IMR-90 (cell line): ENCODE measurements around the gene GDF10. TPM values are rescaled to one million over a fixed set of nuclear protein-coding genes. Genes with fewer than 3 reads are reported as not detected.
A peak's percentile ranks its signal among the peaks of the same experiment; 100 is the strongest.

Source experiments
- ATAC-seq: fragments of 200-7000 bp; cut with Tn5 transposase; 2 replicates; pipeline ENCODE4 v1.9.1; 2020; ENCODE audit warnings: low read depth, mild to moderate bottlenecking, moderate library complexity
- BruUV-seq: library from RNA; stranded (reverse); fragments of 400-500 nt; replicated peaks from 2 replicates; lab custom pipeline; 2021; lab: Mats Ljungman, UMichigan
- CTCF ChIA-PET: fragments of 300-600 bp; formaldehyde crosslinking; extraction: SDS; loops from one replicate; lab custom pipeline; 2021; ENCODE audit warnings: antibody characterized with exemption; lab: Yijun Ruan, JAX
- POLR2A ChIA-PET: fragments of 300-600 bp; sonication (Branson Sonifier 250); formaldehyde crosslinking; loops from one replicate; lab custom pipeline; 2022; ENCODE audit warnings: antibody characterized with exemption; ENCODE audit not compliant: unreplicated experiment; lab: Charles Lee
- DNase-seq: peaks from one replicate; pipeline ENCODE4 v3.0.0; 2013
- H2AFZ ChIP-seq: replicated peaks from 2 replicates; pipeline ENCODE3; 2013; ENCODE audit warnings: low read length, mild to moderate bottlenecking; ENCODE audit not compliant: poor library complexity
- H2AK5ac ChIP-seq: 2 replicates; pipeline ENCODE4 v1.6.1; 2013; ENCODE audit warnings: low read depth, low read length, inconsistent platforms
- H2AK9ac ChIP-seq: replicated peaks from 2 replicates; pipeline ENCODE3; 2013; ENCODE audit warnings: mild to moderate bottlenecking, low read depth, low read length, moderate library complexity; ENCODE audit not compliant: poor library complexity
- H2BK120ac ChIP-seq: 2 replicates; pipeline ENCODE4 v1.6.1; 2013; ENCODE audit warnings: low read depth, low read length, inconsistent platforms
- H2BK15ac ChIP-seq: 3 replicates; pipeline ENCODE4 v1.6.1; 2013; ENCODE audit warnings: low read depth, low read length, inconsistent platforms
- H2BK20ac ChIP-seq: 2 replicates; pipeline ENCODE4 v1.6.1; 2013; ENCODE audit warnings: low read depth, mild to moderate bottlenecking, inconsistent platforms, low read length, moderate library complexity
- H2BK5ac ChIP-seq: 2 replicates; pipeline ENCODE4 v1.6.1; 2013; ENCODE audit warnings: mild to moderate bottlenecking, low read depth, low read length, inconsistent platforms; ENCODE audit not compliant: poor library complexity, severe bottlenecking
- H3K14ac ChIP-seq: replicated peaks from 2 replicates; pipeline ENCODE4 v1.6.1; 2013; ENCODE audit warnings: low read depth, low read length, inconsistent platforms
- H3K18ac ChIP-seq: 2 replicates; pipeline ENCODE4 v1.6.1; 2013; ENCODE audit warnings: low read depth, low read length, control low read depth
- H3K23ac ChIP-seq: 2 replicates; pipeline ENCODE4 v1.6.1; 2013; ENCODE audit warnings: low read depth, low read length, inconsistent platforms
- H3K27ac ChIP-seq: 2 replicates; pipeline ENCODE4 v1.5.1; 2013; ENCODE audit warnings: mild to moderate bottlenecking, control low read depth, low read length; ENCODE audit not compliant: insufficient read depth
- H3K27me3 ChIP-seq: 2 replicates; pipeline ENCODE4 v1.6.1; 2013; ENCODE audit warnings: low read length; ENCODE audit not compliant: control insufficient read depth, insufficient read depth
- H3K36me3 ChIP-seq: 2 replicates; pipeline ENCODE4 v1.6.1; 2013; ENCODE audit warnings: low read length, mixed read lengths; ENCODE audit not compliant: control insufficient read depth, insufficient read depth
- H3K4ac ChIP-seq: 2 replicates; pipeline ENCODE4 v1.6.1; 2013; ENCODE audit warnings: low read depth, low read length, inconsistent platforms
- H3K4me1 ChIP-seq: 2 replicates; pipeline ENCODE4 v1.6.1; 2013; ENCODE audit warnings: low read length, mixed read lengths; ENCODE audit not compliant: control insufficient read depth, insufficient read depth
- H3K4me2 ChIP-seq: 2 replicates; pipeline ENCODE4 v1.6.1; 2013; ENCODE audit warnings: low read depth, mild to moderate bottlenecking, control low read depth, low read length, moderate library complexity
- H3K4me3 ChIP-seq: 2 replicates; pipeline ENCODE4 v1.5.1; 2013; ENCODE audit warnings: low read depth, mild to moderate bottlenecking, control low read depth, low read length, moderate library complexity; ENCODE audit not compliant: insufficient read depth
- H3K56ac ChIP-seq: 2 replicates; pipeline ENCODE4 v1.6.1; 2013; ENCODE audit warnings: low read length, inconsistent platforms; ENCODE audit not compliant: insufficient read depth; ENCODE audit errors: extremely low read depth
- H3K79me1 ChIP-seq, 2 experiments: 2 replicates each; pipeline ENCODE4 v1.6.1; 2013; ENCODE audit warnings: low read length in 2 of 2, inconsistent platforms in 1 of 2, low read depth in 1 of 2
- H3K9ac ChIP-seq: 2 replicates; pipeline ENCODE4 v1.6.1; 2013; ENCODE audit warnings: low read depth, low read length, control low read depth
- H3K9me1 ChIP-seq: 2 replicates; pipeline ENCODE4 v1.6.1; 2013; ENCODE audit warnings: low read length, inconsistent platforms; ENCODE audit not compliant: insufficient read depth
- H3K9me3 ChIP-seq: 2 replicates; pipeline ENCODE4 v1.6.1; 2013; ENCODE audit warnings: low read length; ENCODE audit not compliant: control insufficient read depth, insufficient read depth
- H4K20me1 ChIP-seq: 2 replicates; pipeline ENCODE4 v1.6.1; 2013; ENCODE audit warnings: low read length, inconsistent platforms; ENCODE audit not compliant: insufficient read depth
- H4K5ac ChIP-seq: 2 replicates; pipeline ENCODE4 v1.6.1; 2013; ENCODE audit warnings: mild to moderate bottlenecking, low read depth, low read length, control low read depth
- H4K8ac ChIP-seq, 2 experiments: 2 replicates each; pipeline ENCODE4 v1.6.1; 2013; ENCODE audit warnings: low read depth in 2 of 2, low read length in 2 of 2, control low read depth in 1 of 2, inconsistent platforms in 1 of 2
- H4K91ac ChIP-seq: 2 replicates; pipeline ENCODE4 v1.6.1; 2013; ENCODE audit warnings: low read depth, low read length, inconsistent platforms; ENCODE audit not compliant: insufficient read depth
- MXI1 ChIP-seq: IDR thresholded peaks from 2 replicates; pipeline ENCODE4 v1.6.1; 2012; ENCODE audit warnings: low read depth, mild to moderate bottlenecking, low read length, moderate library complexity, borderline replicate concordance
- RAD21 ChIP-seq: IDR thresholded peaks from 2 replicates; pipeline ENCODE4 v1.6.1; 2012; ENCODE audit warnings: low read length, improper control_type of control experiment
- USF2 ChIP-seq: fragments of 150-350 bp; IDR thresholded peaks from 2 replicates; pipeline ENCODE4 v1.6.1; 2017; ENCODE audit warnings: mild to moderate bottlenecking, antibody characterized with exemption, low read length, low read depth
- WGBS, 2 experiments: methylation state at CpG; one replicate each; pipeline versions ENCODE4 v1.1.5 to v1.1.7; 2013; ENCODE audit warnings: missing lambda C conversion rate in 2 of 2; ENCODE audit not compliant: insufficient read length in 1 of 2; ENCODE audit errors: extremely low coverage in 2 of 2; 5-methylcytosine and 5-hydroxymethylcytosine counted together
- dilution Hi-C: fragments of 300-500 bp; cut with HindIII; formaldehyde crosslinking; loops from one replicate; pipeline ENCODE4 v1.14.3; 2018; ENCODE audit warnings: low sequenced_read_pairs; ENCODE audit not compliant: unreplicated experiment
- in situ Hi-C: fragments of 300-500 bp; cut with MboI; formaldehyde crosslinking; loops from 3 replicates; pipeline ENCODE4 v1.14.3; 2019; ENCODE audit warnings: low sequenced_read_pairs, inconsistent platforms, mixed read lengths
- intact Hi-C: fragments of 100-400 bp; cut with micrococcal nuclease; formaldehyde crosslinking; loops from 2 replicates; pipeline ENCODE4 v1.10.0; 2022
- polyA plus RNA-seq, 3 experiments: library from polyadenylated mRNA; depleted of rRNA; stranded (reverse); fragments of >200 nt; gene quantifications; 2 replicates each; pipeline ENCODE4 v1.2.3, GENCODE V29; 2012; ENCODE audit warnings: low replicate concordance in 1 of 3
- total RNA-seq: library from RNA; depleted of rRNA; stranded (reverse); fragments of >200 nt; gene quantifications from 2 replicates; pipeline ENCODE4 v1.2.3, GENCODE V29; 2012

GDF10 gene
- total and polyA plus RNA-seq, 2 of the 4 experiments (the other 2 are of a cell fraction) = 0.34 TPM; not detected in 1

GRCh38 chr10:47257396-47258120 is 42.4 kb upstream of the GDF10 start:
- H3K36me3 ChIP-seq = no peaks in the 10 kb centered on the region
- H3K4me2 ChIP-seq = 0 out of 2 replicates have a peak overlapping the region, but pooled peaks have one; percentile 31
- H3K9me1 ChIP-seq = peaks cover 5% of the 10 kb centered on the region; the same call in 1 of the 2 replicates
- peak; percentile 65 for DNase-seq
- H3K18ac ChIP-seq = no peak overlapping the region
- H3K79me1 ChIP-seq = no peaks in the 10 kb centered on the region
- no peak overlapping the region for H4K5ac ChIP-seq
- H4K20me1 ChIP-seq = no peaks in the 10 kb centered on the region
- no peak overlapping the region for H3K4me3 ChIP-seq
- H3K14ac ChIP-seq = no peak overlapping the region
- no TSS peak for BruUV-seq
- H3K4ac ChIP-seq = no peak overlapping the region
- no peak overlapping the region for H4K8ac ChIP-seq
- ChIA-PET CTCF (no interaction called here), POLR2A (no interaction called here)
- H2BK15ac ChIP-seq = no peak overlapping the region
- dilution Hi-C loops (no loop called here), intact Hi-C loops (no loop called here), in situ Hi-C loops (no loop called here)
- H3K23ac ChIP-seq = no peak overlapping the region
- H3K9me3 ChIP-seq = no peaks in the 10 kb centered on the region; the same call in 1 of the 2 replicates
- no CpG with 5 or more reads among the region's 4 CpGs for WGBS, 2 experiments
- no peak overlapping the region for H2BK5ac ChIP-seq
- peak; percentile 63 for ATAC-seq
- H2AK9ac ChIP-seq = no peak overlapping the region
- TF ChIP-seq RAD21 (no peak), MXI1 (no peak), USF2 (no peak)
- H3K56ac ChIP-seq = no peak overlapping the region
- H3K9ac ChIP-seq = no peak overlapping the region
- H2AK5ac ChIP-seq = no peak overlapping the region
- H2AFZ ChIP-seq = no peak overlapping the region
- H4K91ac ChIP-seq = no peak overlapping the region
- no peak overlapping the region for H2BK120ac ChIP-seq
- H3K27me3 ChIP-seq = peaks cover 14% of the 10 kb centered on the region
- no peak overlapping the region for H2BK20ac ChIP-seq
- H3K27ac ChIP-seq = peak overlapping the region; percentile 33; the same call in 1 of the 2 replicates
- H3K4me1 ChIP-seq = peaks cover 5% of the 10 kb centered on the region; the same call in 1 of the 2 replicates
